ENCODE measurements around the gene SLC6A17.

GRCh38 chr1:110218739-110219138 lies 68.4 kb downstream of the SLC6A17 start:
- TF ChIP-seq CTCF (IDR thresholded peaks at IDR 0.05 in 8 of 11, conservative IDR thresholded peaks at IDR 0.05 in 3 of 11) (no peak), POLR2A (IDR thresholded peaks at IDR 0.05) (no peak), POLR2AphosphoS5 (IDR thresholded peaks at IDR 0.05) (no peak)
